ENCODE data around the gene P4HA2.
A peak's percentile ranks its signal among the peaks of the same experiment; 100 is the strongest.
"Not testable (repeated sequence)": the region's sequence is repeated elsewhere in the genome, so short reads cannot be mapped to it uniquely, and the experiment has no call there.

Gene P4HA2

DNA sequence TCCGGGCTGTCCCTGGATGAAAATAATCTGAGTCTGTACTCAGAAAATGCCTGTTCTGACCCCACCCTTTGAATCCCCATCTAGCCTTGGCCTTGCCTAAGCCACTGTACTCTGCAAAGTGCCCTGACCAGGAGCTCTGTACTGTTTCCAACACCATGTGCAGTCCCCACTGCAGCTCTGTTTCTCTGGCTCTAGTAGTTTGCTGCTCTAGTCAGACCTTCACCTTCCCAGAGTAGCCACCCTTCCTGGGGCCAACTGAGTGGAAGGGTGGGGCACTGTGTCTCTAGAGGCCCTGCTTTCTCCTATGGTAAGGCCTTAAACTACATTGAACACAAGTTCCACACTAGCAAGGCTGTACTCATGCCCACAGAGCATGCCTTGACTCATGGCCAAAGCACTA, 31.9 kb downstream of the P4HA2 start:
- DNase-seq, result no peak

- DNase-seq, result no peak
Measured at GRCh38 chr5:132193165-132193694, 34.4 kb downstream of the P4HA2 start.

DNA sequence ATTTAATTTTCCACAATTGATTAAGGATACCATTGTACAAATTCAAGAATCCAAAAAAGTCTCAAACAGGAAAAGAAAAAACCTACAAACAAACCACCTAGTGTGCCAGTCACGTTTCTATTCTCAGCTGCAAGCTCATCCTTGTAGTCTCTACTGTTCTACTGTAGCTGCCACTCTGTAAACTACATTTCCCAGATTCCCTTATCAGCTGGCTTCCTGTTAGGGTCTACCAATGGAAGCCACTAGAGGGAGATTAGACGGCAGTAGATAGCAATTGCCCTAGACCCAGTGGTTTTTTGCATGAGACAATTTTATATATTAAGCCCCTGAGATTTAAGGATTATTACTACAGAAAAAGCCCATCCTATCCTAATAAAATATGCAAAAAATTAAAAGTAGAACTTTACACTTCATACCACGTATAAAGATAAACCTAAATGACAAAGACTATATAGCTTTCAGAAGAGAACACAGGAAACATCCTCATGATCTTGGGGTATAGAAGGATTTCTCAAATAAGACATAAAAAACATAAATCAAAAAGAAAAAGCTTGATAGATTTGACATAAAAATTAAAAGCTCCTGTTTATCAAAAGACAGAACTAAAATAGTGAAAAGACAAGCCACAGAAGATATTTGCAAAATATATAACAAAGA, 37.4 kb downstream of the P4HA2 start:
- peak; percentile 60 for DNase-seq

- DNase-seq, result no peak
Measured at GRCh38 chr5:132184588-132184987, 43.1 kb downstream of the P4HA2 start.

GRCh38 chr5:132183723-132184122, 43.9 kb downstream of the P4HA2 start:
- no peak for DNase-seq

DNA sequence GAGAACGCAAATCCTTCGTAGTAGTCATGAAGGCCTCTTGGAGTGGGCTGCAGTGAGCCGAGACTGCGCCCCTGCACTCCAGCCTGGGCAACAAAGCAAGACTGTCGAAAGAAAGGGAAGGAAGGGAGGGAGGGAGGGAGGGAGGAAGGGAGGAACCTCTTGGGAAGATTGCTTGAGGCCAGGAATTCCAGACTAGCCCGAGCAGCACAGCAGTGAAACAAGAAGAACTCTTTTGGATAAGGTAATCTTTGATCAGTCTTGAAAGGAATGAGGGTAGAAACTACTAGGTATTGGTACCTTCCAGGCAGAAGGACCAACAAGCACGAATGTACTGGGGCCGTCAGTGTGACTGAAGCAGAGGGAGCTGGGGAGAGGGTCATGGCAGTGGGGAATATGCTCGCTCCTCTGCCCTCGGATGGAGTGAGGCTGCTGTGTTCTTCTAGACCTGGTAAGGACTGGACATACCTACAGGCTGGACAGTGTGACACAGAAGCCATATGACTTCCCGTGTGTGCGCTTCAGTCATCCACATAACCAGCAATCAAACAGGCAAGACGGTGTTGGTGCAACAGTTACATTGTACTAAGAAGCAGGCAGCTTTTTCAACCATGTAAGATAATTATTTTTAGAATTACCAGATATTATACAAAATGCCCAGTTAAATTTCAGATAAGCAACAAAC, 45.2 kb downstream of the P4HA2 start:
- DNase-seq, result no peak

DNA sequence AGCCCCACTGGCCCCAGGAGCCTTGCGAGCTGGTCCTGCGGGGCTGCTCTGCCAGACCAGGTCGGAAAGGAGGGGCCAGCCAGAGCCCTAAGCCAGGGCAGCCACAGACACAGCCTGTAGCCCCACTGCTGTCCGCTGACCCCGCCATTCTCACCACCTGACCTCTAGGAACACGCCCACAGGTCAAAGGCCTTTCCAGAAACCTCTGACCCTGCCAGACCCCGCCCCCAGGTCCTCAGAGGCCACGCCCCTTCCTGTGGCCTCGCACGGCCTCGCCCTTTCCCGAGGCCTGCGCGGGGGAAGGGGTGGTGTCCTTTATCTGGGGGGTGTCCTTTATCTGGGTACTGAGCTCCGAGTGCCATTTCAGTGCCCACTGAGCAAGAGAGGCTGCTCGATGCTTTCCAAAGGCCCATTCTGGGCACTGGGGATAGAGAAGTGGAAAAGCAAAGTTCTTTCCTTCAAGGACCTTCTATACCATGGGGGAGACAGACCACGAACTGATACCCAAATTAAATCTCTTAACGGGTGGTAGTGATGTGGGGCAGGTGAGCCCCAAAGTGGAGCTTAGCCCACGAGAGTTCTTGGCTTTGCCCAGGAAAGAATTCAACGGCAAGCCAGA, 46.5 kb downstream of the P4HA2 start:
- DNase-seq, result no peak

DNA sequence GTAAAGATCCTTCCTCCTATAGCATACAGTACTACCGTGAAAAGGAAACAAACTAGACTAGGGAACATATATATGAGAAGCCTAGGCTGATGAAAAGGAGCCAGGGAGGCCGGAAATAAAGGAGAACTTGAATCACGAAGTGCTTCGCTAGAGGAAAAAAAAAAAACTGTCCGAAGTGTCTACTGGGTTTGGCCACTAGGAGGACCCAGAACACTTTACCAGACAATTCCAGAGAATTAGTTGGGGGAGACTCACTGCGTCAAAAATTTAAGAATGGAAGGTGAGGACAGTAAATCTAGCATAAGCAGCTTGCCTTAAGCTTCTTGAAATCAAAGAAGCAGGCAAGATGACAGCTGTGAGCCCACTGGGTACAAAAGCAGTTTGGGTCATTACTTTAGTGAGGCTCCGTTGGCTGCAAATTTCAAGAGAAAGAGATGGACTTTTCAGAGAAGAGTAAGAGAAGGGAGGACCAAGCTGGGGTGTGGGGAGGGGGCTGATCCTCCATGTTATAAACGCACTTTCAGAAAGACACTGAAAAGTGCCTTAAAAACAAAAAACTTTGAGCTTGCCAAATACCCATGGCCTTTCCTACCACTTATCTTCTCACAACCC, 47.4 kb downstream of the P4HA2 start:
- peak; percentile 32 for DNase-seq

DNA sequence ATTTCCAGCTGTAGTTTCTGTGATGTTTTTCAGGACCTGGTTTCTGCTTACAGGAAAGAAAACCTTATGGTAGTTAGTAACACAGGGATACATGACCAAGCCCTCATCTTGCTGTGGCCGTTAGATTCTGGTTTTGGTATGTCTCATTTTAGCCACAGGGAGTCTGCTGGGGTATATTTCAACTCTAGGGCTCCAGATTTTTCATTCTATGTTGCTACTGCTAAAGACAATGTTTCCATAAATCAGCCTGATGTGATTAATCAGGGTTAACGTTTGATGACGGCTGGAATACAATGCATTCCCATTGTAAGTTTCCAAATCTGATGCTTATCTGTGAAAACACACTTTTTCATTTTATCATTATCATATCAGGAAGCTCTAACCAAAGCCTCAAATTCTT, 48.2 kb downstream of the P4HA2 start:
- DNase-seq, result no peak

DNA sequence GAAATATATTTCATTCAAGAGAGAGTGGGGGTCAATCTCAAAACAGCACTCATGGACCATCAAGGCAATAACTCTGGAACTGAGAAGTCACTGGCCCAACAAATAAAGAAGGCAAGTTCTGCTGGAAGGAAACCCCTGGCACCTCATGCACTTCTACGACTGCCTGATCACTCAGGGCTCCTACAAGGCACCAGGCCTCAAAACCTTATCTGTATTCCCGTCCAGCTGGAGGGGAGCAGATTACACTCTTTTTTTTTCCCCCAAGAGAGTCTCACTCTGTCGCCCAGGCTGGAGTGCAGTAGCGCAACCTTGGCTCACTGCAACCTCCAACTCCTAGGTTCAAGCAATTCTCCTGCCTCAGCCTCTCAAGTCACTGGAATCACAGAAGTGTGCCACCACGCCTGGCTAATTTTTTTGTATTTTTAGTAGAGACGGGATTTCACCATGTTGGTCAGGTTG, 49.9 kb downstream of the P4HA2 start:
- DNase-seq, result no peak

DNA sequence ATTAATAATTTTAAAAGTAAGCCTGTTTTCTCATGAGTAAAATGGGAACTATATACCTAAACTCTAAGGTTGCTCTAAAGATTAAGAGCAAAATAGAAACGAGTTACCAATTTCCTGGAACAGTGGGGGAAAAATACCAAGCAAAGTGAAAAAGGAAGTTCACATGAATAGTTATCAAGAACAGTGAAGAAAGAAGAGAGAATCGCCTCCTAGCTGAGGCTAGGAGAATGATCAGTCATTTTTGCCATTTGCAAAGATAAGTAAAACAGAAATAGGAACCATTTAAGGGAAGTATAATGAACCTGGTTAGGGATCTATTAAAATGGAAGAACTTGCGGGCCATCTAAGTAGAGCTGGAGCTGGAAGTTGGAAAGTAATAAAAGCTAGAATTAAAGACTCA, 50.7 kb downstream of the P4HA2 start:
- no peak for DNase-seq

- DNase-seq, result no peak
Measured at GRCh38 chr5:132176521-132176945, 51.1 kb downstream of the P4HA2 start.

GRCh38 chr5:132162945-132163344, 64.7 kb downstream of the P4HA2 start:
- DNase-seq, result no peak

GRCh38 chr5:132161574-132162326, 65.9 kb downstream of the P4HA2 start:
- DNase-seq, result not testable (repeated sequence)

- no peak for DNase-seq
Measured at GRCh38 chr5:132156413-132156812, 71.2 kb downstream of the P4HA2 start.

DNA sequence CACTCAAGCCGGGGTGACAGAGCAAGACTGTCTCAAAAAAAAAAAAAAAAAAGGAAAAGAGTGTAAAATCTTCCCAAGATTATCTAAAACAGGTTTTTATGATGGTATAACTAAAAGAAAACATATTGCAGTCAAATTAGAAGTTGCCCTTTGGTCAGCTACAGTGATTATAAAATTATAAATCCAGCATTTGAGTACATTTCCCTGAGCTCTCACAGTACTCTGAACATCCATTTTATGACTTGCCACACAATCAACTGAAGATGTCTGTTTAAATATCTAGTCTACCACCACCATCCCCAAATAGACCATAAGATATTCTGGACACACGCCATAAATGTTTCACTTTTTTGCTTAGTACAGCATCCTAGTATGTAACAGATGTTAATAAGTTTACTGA, 77.1 kb downstream of the P4HA2 start:
- no peak for DNase-seq

- DNase-seq, result no peak
Measured at GRCh38 chr5:132147663-132148062, 80.0 kb downstream of the P4HA2 start.

GRCh38 chr5:132145326-132145725, 82.3 kb downstream of the P4HA2 start:
- not testable (repeated sequence) for DNase-seq

GRCh38 chr5:132143148-132143547, 84.5 kb downstream of the P4HA2 start:
- no peak for DNase-seq

- no peak for DNase-seq
Measured at GRCh38 chr5:132142459-132142858, 85.2 kb downstream of the P4HA2 start.

Measured in 8988T (cell line).